Liver (tissue), 3 donors: ENCODE results near the gene ITGB6.

Source experiments
- FOXA1 ChIP-seq: IDR thresholded peaks from 2 replicates; pipeline ENCODE4 v1.6.1; 2016; ENCODE audit warnings: antibody characterized with exemption
- GABPA ChIP-seq, 2 donors: IDR thresholded peaks in 1 of 2; conservative IDR thresholded peaks in 1 of 2; 2 replicates each; pipeline ENCODE4 v1.6.1; 2016; ENCODE audit warnings: antibody characterized with exemption in 2 of 2, mild to moderate bottlenecking in 1 of 2, moderate library complexity in 1 of 2
- SP1 ChIP-seq: IDR thresholded peaks from 2 replicates; pipeline ENCODE4 v1.6.1; 2018; ENCODE audit warnings: antibody characterized with exemption, mild to moderate bottlenecking
- TAF1 ChIP-seq: conservative IDR thresholded peaks from 2 replicates; pipeline ENCODE4 v1.6.1; 2016; ENCODE audit warnings: antibody characterized with exemption, mild to moderate bottlenecking
- YY1 ChIP-seq: IDR thresholded peaks from 2 replicates; pipeline ENCODE4 v1.6.1; 2016; ENCODE audit warnings: antibody characterized with exemption, mild to moderate bottlenecking
- TF ChIP-seq, protein P1 (sequence below): fragments of 150-350 bp; IDR thresholded peaks from 2 replicates; pipeline ENCODE4 v1.5.1; 2017; ENCODE audit warnings: improper control_type of control experiment, low read depth, low read length; ENCODE audit not compliant: missing input control
- TF ChIP-seq, protein P2 (sequence below): IDR thresholded peaks from 2 replicates; pipeline ENCODE4 v1.6.1; 2016; ENCODE audit warnings: antibody characterized with exemption, mild to moderate bottlenecking
- TF ChIP-seq, protein P3 (sequence below): IDR thresholded peaks from 2 replicates; pipeline ENCODE4 v1.6.1; 2016; ENCODE audit warnings: antibody characterized with exemption
- TF ChIP-seq, protein P4 (sequence below): IDR thresholded peaks from 2 replicates; pipeline ENCODE4 v1.6.1; 2016; ENCODE audit warnings: antibody characterized with exemption
- donor health status: healthy.
- donor health status: healthy.

DNA sequence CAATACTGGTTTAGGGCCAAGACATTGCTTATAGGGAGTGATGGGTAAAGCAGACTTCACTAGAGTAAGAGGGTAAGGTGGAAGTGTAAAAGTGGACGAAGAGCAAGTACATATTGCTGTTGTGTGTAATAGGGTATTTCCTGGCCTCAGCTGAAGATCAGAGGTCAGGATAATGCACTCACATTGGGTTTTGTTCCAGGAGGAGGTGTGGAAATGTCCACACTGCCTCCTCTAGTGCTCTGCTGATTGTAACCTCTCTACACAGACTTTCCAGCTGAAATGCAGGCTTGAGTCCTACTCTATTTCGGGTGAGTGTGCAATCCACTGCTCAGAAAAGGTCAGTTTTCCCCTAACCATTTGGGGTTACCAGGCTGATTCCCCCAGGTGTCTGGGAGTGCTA lies 96.0 kb downstream of the ITGB6 start:
- TF ChIP-seq, protein P1, sequence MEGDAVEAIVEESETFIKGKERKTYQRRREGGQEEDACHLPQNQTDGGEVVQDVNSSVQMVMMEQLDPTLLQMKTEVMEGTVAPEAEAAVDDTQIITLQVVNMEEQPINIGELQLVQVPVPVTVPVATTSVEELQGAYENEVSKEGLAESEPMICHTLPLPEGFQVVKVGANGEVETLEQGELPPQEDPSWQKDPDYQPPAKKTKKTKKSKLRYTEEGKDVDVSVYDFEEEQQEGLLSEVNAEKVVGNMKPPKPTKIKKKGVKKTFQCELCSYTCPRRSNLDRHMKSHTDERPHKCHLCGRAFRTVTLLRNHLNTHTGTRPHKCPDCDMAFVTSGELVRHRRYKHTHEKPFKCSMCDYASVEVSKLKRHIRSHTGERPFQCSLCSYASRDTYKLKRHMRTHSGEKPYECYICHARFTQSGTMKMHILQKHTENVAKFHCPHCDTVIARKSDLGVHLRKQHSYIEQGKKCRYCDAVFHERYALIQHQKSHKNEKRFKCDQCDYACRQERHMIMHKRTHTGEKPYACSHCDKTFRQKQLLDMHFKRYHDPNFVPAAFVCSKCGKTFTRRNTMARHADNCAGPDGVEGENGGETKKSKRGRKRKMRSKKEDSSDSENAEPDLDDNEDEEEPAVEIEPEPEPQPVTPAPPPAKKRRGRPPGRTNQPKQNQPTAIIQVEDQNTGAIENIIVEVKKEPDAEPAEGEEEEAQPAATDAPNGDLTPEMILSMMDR: no peak
- TF ChIP-seq YY1 (no peak), SP1 (no peak), TAF1 (no peak), GABPA (IDR thresholded peaks at IDR 0.05 in 1 of 2, conservative IDR thresholded peaks at IDR 0.05 in 1 of 2) (no peak), FOXA1 (no peak)
- TF ChIP-seq, protein P2, sequence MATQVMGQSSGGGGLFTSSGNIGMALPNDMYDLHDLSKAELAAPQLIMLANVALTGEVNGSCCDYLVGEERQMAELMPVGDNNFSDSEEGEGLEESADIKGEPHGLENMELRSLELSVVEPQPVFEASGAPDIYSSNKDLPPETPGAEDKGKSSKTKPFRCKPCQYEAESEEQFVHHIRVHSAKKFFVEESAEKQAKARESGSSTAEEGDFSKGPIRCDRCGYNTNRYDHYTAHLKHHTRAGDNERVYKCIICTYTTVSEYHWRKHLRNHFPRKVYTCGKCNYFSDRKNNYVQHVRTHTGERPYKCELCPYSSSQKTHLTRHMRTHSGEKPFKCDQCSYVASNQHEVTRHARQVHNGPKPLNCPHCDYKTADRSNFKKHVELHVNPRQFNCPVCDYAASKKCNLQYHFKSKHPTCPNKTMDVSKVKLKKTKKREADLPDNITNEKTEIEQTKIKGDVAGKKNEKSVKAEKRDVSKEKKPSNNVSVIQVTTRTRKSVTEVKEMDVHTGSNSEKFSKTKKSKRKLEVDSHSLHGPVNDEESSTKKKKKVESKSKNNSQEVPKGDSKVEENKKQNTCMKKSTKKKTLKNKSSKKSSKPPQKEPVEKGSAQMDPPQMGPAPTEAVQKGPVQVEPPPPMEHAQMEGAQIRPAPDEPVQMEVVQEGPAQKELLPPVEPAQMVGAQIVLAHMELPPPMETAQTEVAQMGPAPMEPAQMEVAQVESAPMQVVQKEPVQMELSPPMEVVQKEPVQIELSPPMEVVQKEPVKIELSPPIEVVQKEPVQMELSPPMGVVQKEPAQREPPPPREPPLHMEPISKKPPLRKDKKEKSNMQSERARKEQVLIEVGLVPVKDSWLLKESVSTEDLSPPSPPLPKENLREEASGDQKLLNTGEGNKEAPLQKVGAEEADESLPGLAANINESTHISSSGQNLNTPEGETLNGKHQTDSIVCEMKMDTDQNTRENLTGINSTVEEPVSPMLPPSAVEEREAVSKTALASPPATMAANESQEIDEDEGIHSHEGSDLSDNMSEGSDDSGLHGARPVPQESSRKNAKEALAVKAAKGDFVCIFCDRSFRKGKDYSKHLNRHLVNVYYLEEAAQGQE: no peak
- TF ChIP-seq, protein P3, sequence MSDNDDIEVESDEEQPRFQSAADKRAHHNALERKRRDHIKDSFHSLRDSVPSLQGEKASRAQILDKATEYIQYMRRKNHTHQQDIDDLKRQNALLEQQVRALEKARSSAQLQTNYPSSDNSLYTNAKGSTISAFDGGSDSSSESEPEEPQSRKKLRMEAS: no peak
- TF ChIP-seq, protein P4, sequence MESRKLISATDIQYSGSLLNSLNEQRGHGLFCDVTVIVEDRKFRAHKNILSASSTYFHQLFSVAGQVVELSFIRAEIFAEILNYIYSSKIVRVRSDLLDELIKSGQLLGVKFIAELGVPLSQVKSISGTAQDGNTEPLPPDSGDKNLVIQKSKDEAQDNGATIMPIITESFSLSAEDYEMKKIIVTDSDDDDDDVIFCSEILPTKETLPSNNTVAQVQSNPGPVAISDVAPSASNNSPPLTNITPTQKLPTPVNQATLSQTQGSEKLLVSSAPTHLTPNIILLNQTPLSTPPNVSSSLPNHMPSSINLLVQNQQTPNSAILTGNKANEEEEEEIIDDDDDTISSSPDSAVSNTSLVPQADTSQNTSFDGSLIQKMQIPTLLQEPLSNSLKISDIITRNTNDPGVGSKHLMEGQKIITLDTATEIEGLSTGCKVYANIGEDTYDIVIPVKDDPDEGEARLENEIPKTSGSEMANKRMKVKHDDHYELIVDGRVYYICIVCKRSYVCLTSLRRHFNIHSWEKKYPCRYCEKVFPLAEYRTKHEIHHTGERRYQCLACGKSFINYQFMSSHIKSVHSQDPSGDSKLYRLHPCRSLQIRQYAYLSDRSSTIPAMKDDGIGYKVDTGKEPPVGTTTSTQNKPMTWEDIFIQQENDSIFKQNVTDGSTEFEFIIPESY: no peak
